COLO668 (cell line): Measurements from ENCODE around the gene ZMPSTE24.

Experiments used
- DNase-seq: peaks from one replicate; lab custom pipeline; 2025; ENCODE audit not compliant: unreplicated experiment; lab: John Stamatoyannopoulos, UW

The ZMPSTE24 gene

GRCh38 chr1:40303051-40303771, 45.2 kb downstream of the ZMPSTE24 start:
- DNase-seq: no peak

GRCh38 chr1:40303790-40304189, 45.8 kb downstream of the ZMPSTE24 start:
- DNase-seq: no peak

GRCh38 chr1:40305451-40305850, 47.4 kb downstream of the ZMPSTE24 start:
- no peak for DNase-seq

- no peak for DNase-seq
Measured at GRCh38 chr1:40305871-40306270, 47.8 kb downstream of the ZMPSTE24 start.

GRCh38 chr1:40306296-40306695, 48.3 kb downstream of the ZMPSTE24 start:
- DNase-seq: no peak

GRCh38 chr1:40307186-40307585, 49.1 kb downstream of the ZMPSTE24 start:
- DNase-seq: no peak

GRCh38 chr1:40308036-40308727, 50.1 kb downstream of the ZMPSTE24 start:
- DNase-seq: no peak

- DNase-seq: no peak
Measured at GRCh38 chr1:40309374-40310128, 51.5 kb downstream of the ZMPSTE24 start.

- no peak for DNase-seq
Measured at GRCh38 chr1:40310129-40310461, 52.1 kb downstream of the ZMPSTE24 start.

- no peak for DNase-seq
Measured at GRCh38 chr1:40310983-40311642, 53.1 kb downstream of the ZMPSTE24 start.

- no peak for DNase-seq
Measured at GRCh38 chr1:40311692-40312091, 53.7 kb downstream of the ZMPSTE24 start.

- DNase-seq: peak; percentile 100
Measured at GRCh38 chr1:40312238-40313205, 54.5 kb downstream of the ZMPSTE24 start.

- no peak for DNase-seq
Measured at GRCh38 chr1:40313329-40313957, 55.4 kb downstream of the ZMPSTE24 start.

GRCh38 chr1:40313958-40314720, 56.1 kb downstream of the ZMPSTE24 start:
- DNase-seq: no peak

- DNase-seq: no peak
Measured at GRCh38 chr1:40314721-40315238, 56.7 kb downstream of the ZMPSTE24 start.

GRCh38 chr1:40315239-40315794, 57.3 kb downstream of the ZMPSTE24 start:
- DNase-seq: peak; percentile 100

GRCh38 chr1:40315795-40316594, 58.0 kb downstream of the ZMPSTE24 start:
- peak; percentile 100 for DNase-seq
